ENCODE data around the gene CATSPERZ.

The CATSPERZ gene

GRCh38 chr11:64284048-64284961 lies 15.9 kb upstream of the CATSPERZ start, which contains the start of gene BAD:
BAD (minus strand) TSS chr11:64284665; CDS start chr11:64284368, 297 bp downstream.
- no peak for TF ChIP-seq CTCF (IDR thresholded peaks at IDR 0.05)
- TF ChIP-seq ZFX (IDR thresholded peaks at IDR 0.05; ENCODE audit: borderline replicate concordance) = no peak
- peak within 1 kb of the TSS; percentile 98 for H3K27ac ChIP-seq

GRCh38 chr11:64284962-64285884 lies 14.9 kb upstream of the CATSPERZ start, which contains the start of gene GPR137:
GPR137 (plus strand) TSS chr11:64285848; CDS start chr11:64286525, 677 bp downstream.
- peak within 1 kb of the TSS; percentile 98 for H3K27ac ChIP-seq
- TF ChIP-seq ZFX (IDR thresholded peaks at IDR 0.05; ENCODE audit: borderline replicate concordance) (no peak), CTCF (IDR thresholded peaks at IDR 0.05) (no peak)

- peak overlapping the region; percentile 98 for H3K27ac ChIP-seq
- no peak for TF ChIP-seq ZFX (IDR thresholded peaks at IDR 0.05; ENCODE audit: borderline replicate concordance)
- TF ChIP-seq CTCF (IDR thresholded peaks at IDR 0.05) = no peak
Measured at GRCh38 chr11:64285885-64286800, 14.0 kb upstream of the CATSPERZ start.

- no peak for TF ChIP-seq ZFX (IDR thresholded peaks at IDR 0.05; ENCODE audit: borderline replicate concordance)
- TF ChIP-seq CTCF (IDR thresholded peaks at IDR 0.05) = no peak
- peak overlapping the region; percentile 98 for H3K27ac ChIP-seq
Measured at GRCh38 chr11:64286801-64287159, 13.4 kb upstream of the CATSPERZ start.

GRCh38 chr11:64287676-64288352 lies 12.3 kb upstream of the CATSPERZ start:
- no peak overlapping the region for H3K27ac ChIP-seq
- TF ChIP-seq CTCF (IDR thresholded peaks at IDR 0.05) (no peak), ZFX (IDR thresholded peaks at IDR 0.05; ENCODE audit: borderline replicate concordance) (no peak)

GRCh38 chr11:64288353-64288750 lies 11.8 kb upstream of the CATSPERZ start:
- H3K27ac ChIP-seq = no peak overlapping the region
- no peak for TF ChIP-seq CTCF (IDR thresholded peaks at IDR 0.05)
- TF ChIP-seq ZFX (IDR thresholded peaks at IDR 0.05; ENCODE audit: borderline replicate concordance) = no peak

Data from 22Rv1 (cell line).